K562 (cell line): ENCODE measurements around the gene DCLK3. TPM values are rescaled to one million over a fixed set of nuclear protein-coding genes. Genes with fewer than 3 reads are reported as not detected.

Experiments
- ATAC-seq: fragments of 200-7000 bp; cut with Tn5 transposase; 3 replicates; pipeline ENCODE4 v1.9.1; 2020; ENCODE audit warnings: moderate library complexity
- BruUV-seq: library from RNA; stranded (reverse); fragments of 400-500 nt; replicated peaks from 2 replicates; lab custom pipeline; 2021; lab: Mats Ljungman, UMichigan
- CTCF ChIA-PET: fragments of 300-600 bp; formaldehyde crosslinking; extraction: SDS; loops from one replicate; lab custom pipeline; 2021; ENCODE audit warnings: low intra/inter-chr PET ratio; lab: Yijun Ruan, JAX
- POLR2A ChIA-PET: fragments of 300-600, 350-650 bp; sonication (Branson Sonifier 250); formaldehyde crosslinking; extraction: SDS; loops from one replicate; lab custom pipeline; 2021; ENCODE audit warnings: antibody characterized with exemption, inconsistent platforms; lab: Yijun Ruan, JAX
- DNase-seq, 4 experiments: peaks; one replicate each; pipeline versions ENCODE4 v3.0.0 to v3.0.0-alpha.2; 2011 to 2018; ENCODE audit warnings: low spot score in 3 of 4, mixed read lengths in 3 of 4; ENCODE audit errors: extremely low read depth in 1 of 4
- FAIRE-seq: peaks from 2 replicates; lab custom pipeline; 2011; peaks lifted over from hg19 to GRCh38; lab: Jason Lieb, UNC
- H2AFZ ChIP-seq: 2 replicates; pipeline ENCODE4 v1.6.0; 2011; ENCODE audit warnings: low read depth, low read length, control low read depth, inconsistent platforms
- H3K27ac ChIP-seq: fragments of 200-600 bp; 3 replicates; pipeline ENCODE4 v1.8.0; 2011; ENCODE audit warnings: low read depth, mild to moderate bottlenecking, control low read depth, inconsistent platforms, low read length, moderate library complexity, mixed read lengths; ENCODE audit errors: extremely low read depth
- H3K27me3 ChIP-seq, 2 experiments: fragments of 300-600 bp in 1 of 2; 2 replicates in 1 of 2; 3 replicates in 1 of 2; pipeline versions ENCODE4 v1.6.0 to v1.8.0; 2011; ENCODE audit warnings: inconsistent platforms in 2 of 2, low read length in 2 of 2, mild to moderate bottlenecking in 1 of 2, mixed read lengths in 1 of 2, moderate library complexity in 1 of 2; ENCODE audit not compliant: control insufficient read depth in 2 of 2, insufficient read depth in 2 of 2
- H3K36me3 ChIP-seq: fragments of 300-600 bp; 3 replicates; pipeline ENCODE4 v1.8.0; 2011; ENCODE audit warnings: mild to moderate bottlenecking, low read length, inconsistent platforms; ENCODE audit not compliant: control insufficient read depth, insufficient read depth
- H3K4me1 ChIP-seq, 2 experiments: fragments of 200-600 bp in 1 of 2; replicated peaks in 1 of 2; 2 replicates in 1 of 2; 3 replicates in 1 of 2; pipeline versions ENCODE4 v1.5.1 to v1.8.0; 2011; ENCODE audit warnings: inconsistent platforms in 2 of 2, low read length in 2 of 2, mild to moderate bottlenecking in 1 of 2, mixed read lengths in 1 of 2, moderate library complexity in 1 of 2; ENCODE audit not compliant: control insufficient read depth in 2 of 2, insufficient read depth in 2 of 2
- H3K4me2 ChIP-seq: 2 replicates; pipeline ENCODE4 v1.6.1; 2011; ENCODE audit warnings: low read length, control low read depth, inconsistent platforms, mixed read lengths; ENCODE audit not compliant: insufficient read depth
- H3K4me3 ChIP-seq: fragments of 200-600 bp; sonication (generic), shearing (Covaris generic); 2 replicates; pipeline ENCODE4 v1.5.1; 2016; ENCODE audit warnings: control low read depth, inconsistent platforms
- H3K79me2 ChIP-seq: fragments of 200-600 bp; 3 replicates; pipeline ENCODE4 v1.8.0; 2011; ENCODE audit warnings: low read length, inconsistent platforms; ENCODE audit not compliant: control insufficient read depth, insufficient read depth
- H3K9ac ChIP-seq, 2 experiments: 2 replicates each; pipeline versions ENCODE4 v1.6.0 to v1.6.1; 2011; ENCODE audit warnings: low read depth in 2 of 2, low read length in 2 of 2, control low read depth in 1 of 2, inconsistent platforms in 1 of 2, mild to moderate bottlenecking in 1 of 2, mixed read lengths in 1 of 2; ENCODE audit not compliant: insufficient read depth in 1 of 2
- H3K9me1 ChIP-seq: one replicate; pipeline ENCODE4 v1.6.0; 2011; ENCODE audit warnings: inconsistent platforms, mild to moderate bottlenecking, low read length, moderate library complexity; ENCODE audit not compliant: control insufficient read depth, insufficient read depth
- H3K9me3 ChIP-seq: replicated peaks from 2 replicates; pipeline ENCODE4 v1.5.1; 2011; ENCODE audit warnings: low read depth, low read length, inconsistent platforms; ENCODE audit not compliant: control insufficient read depth, insufficient read depth
- H4K20me1 ChIP-seq: replicated peaks from 2 replicates; pipeline ENCODE4 v1.6.1; 2011; ENCODE audit warnings: low read length, inconsistent platforms, mixed read lengths; ENCODE audit not compliant: control insufficient read depth, insufficient read depth
- ATF7 ChIP-seq: fragments of 450-650 bp; IDR thresholded peaks from 2 replicates; pipeline ENCODE4 v1.7.1; 2014; ENCODE audit warnings: mild to moderate bottlenecking, moderate library complexity
- BRD4 ChIP-seq: fragments of 200-600 bp; sonication (generic); IDR thresholded peaks from 2 replicates; pipeline ENCODE4 v1.6.1; 2017; ENCODE audit warnings: inconsistent platforms
- CHD2 ChIP-seq: IDR thresholded peaks from 2 replicates; pipeline ENCODE4 v1.6.1; 2011; ENCODE audit warnings: low read depth, low read length
- ELF2 ChIP-seq: fragments of 250-450 bp; sonication (Bioruptor Pico); IDR thresholded peaks from 2 replicates; pipeline ENCODE4 v1.5.0; 2021; ENCODE audit warnings: mild to moderate bottlenecking
- FOSL1 ChIP-seq: fragments of 200-800 bp; sonication (Bioruptor generic); conservative IDR thresholded peaks from 2 replicates; pipeline ENCODE4 v1.6.1; 2016; ENCODE audit warnings: missing genetic modification characterization, missing compliant biosample characterization
- KLF6 ChIP-seq: fragments of 250-450 bp; sonication (Bioruptor Pico); IDR thresholded peaks from 2 replicates; pipeline ENCODE4 v1.4.0; 2020; ENCODE audit warnings: mild to moderate bottlenecking, moderate library complexity, borderline replicate concordance
- NR0B1 ChIP-seq: fragments of 450-650 bp; IDR thresholded peaks from one replicate; pipeline ENCODE4 v1.6.1; 2018; ENCODE audit warnings: mild to moderate bottlenecking, moderate library complexity; ENCODE audit not compliant: partially characterized antibody
- NUFIP1 ChIP-seq: fragments of 450-650 bp; IDR thresholded peaks from 2 replicates; pipeline ENCODE4 v1.6.1; 2018; ENCODE audit not compliant: partially characterized antibody
- PHB2 ChIP-seq: fragments of 450-650 bp; IDR thresholded peaks from 2 replicates; pipeline ENCODE4 v1.6.1; 2017; ENCODE audit warnings: low read depth
- PYGO2 ChIP-seq: fragments of 450-650 bp; IDR thresholded peaks from 2 replicates; pipeline ENCODE4 v1.6.1; 2016; ENCODE audit warnings: mild to moderate bottlenecking, missing genetic modification characterization, moderate library complexity, missing compliant biosample characterization
- ZNF407 ChIP-seq: fragments of 450-650 bp; IDR thresholded peaks from 2 replicates; pipeline ENCODE4 v1.6.1; 2016; ENCODE audit warnings: low read depth
- in situ Hi-C: fragments of 300-500 bp; cut with MboI; formaldehyde crosslinking; loops from 4 replicates; pipeline ENCODE4 v1.15.0; 2018; ENCODE audit warnings: inconsistent platforms, mixed read lengths
- intact Hi-C: fragments of 100-400 bp; cut with micrococcal nuclease; formaldehyde crosslinking; loops from 2 replicates; pipeline ENCODE4 v1.14.2; 2022
- polyA plus RNA-seq, 8 experiments: library from polyadenylated mRNA; depleted of rRNA in 4 of 8; stranded (reverse) in 5 of 8; unstranded in 3 of 8; fragments of >200 nt; fragmentation: Nextera tagmentation in 2 of 8; fragmentation: Illumina TruSeq in 1 of 8; extraction: Ambion mirVana in 2 of 8; extraction: Trizol in 1 of 8; gene quantifications; 2 replicates each; pipeline versions ENCODE4 v1.2.1 to v1.2.3, GENCODE V29; 2011 to 2014; ENCODE audit warnings: inconsistent platforms in 1 of 8, missing spikeins in 1 of 8
- total RNA-seq, 7 experiments: library from RNA; depleted of rRNA in 6 of 7; stranded (reverse); fragments of >200 nt in 6 of 7; fragmentation: Illumina TruSeq in 2 of 7; extraction: Trizol in 2 of 7; gene quantifications; 2 replicates each; pipeline versions ENCODE4 v1.2.1 to v1.2.3, GENCODE V29; 2011 to 2021; ENCODE audit warnings: low replicate concordance in 1 of 7

Gene DCLK3
- total and polyA plus RNA-seq, 9 of the 15 experiments (the other 6 are each of a cell fraction or from before 2014, with no cell fraction given), result not detected

- TF ChIP-seq ATF7 (no peak), BRD4 (no peak), PHB2 (no peak), CHD2 (no peak), PYGO2 (tag) (no peak)
These were observed 36.3 kb upstream of the DCLK3 start (continued) for GRCh38 chr3:36800533-36801116.

- H3K4me3 ChIP-seq, result no peak overlapping the region
- no peak for FAIRE-seq
- H3K79me2 ChIP-seq, result no peaks in the 10 kb centered on the region
- H3K27ac ChIP-seq, result no peak overlapping the region
- H3K9me1 ChIP-seq, result no peaks in the 10 kb centered on the region
- H4K20me1 ChIP-seq, result no peaks in the 10 kb centered on the region
- intact Hi-C loops, result no loop called here
- H3K4me2 ChIP-seq, result no peak overlapping the region
- no peaks in the 10 kb centered on the region for H3K4me1 ChIP-seq
- H3K9me3 ChIP-seq, result no peaks in the 10 kb centered on the region
- no peaks in the 10 kb centered on the region for H3K36me3 ChIP-seq
- POLR2A ChIA-PET, result interaction anchor here (0.6 to 1.0 kb wide), 3 partner anchors 12 to 138 kb away, joined by 3 read pairs; no protein-coding TSS in a partner anchor
- ATAC-seq, result no peak
- H2AFZ ChIP-seq, result no peak overlapping the region
- H3K9ac ChIP-seq, result no peak overlapping the region
- TF ChIP-seq ELF2 (CRISPR knock-in tag) (no peak), FOSL1 (tag) (0 out of 2 replicates have a peak, but pooled peaks have one; percentile 35), NUFIP1 (no peak), ZNF407 (no peak), NR0B1 (no peak), KLF6 (no peak)
- TF ChIP-seq, all 486 proteins: peak for 1
- DNase-seq, result no peak
- BruUV-seq, result no TSS peak
- no peaks in the 10 kb centered on the region for H3K27me3 ChIP-seq
- in situ Hi-C loops, result no loop called here
- CTCF ChIA-PET, result interaction anchor here (0.7 kb wide), 1 partner anchor 416 kb away, joined by 4 read pairs; no protein-coding TSS in a partner anchor
These were observed 32.5 kb upstream of the DCLK3 start for GRCh38 chr3:36796881-36797280.
